ENCODE measurements around the gene RBM33. TPM values are rescaled to one million over a fixed set of nuclear protein-coding genes. Genes with fewer than 3 reads are reported as not detected.

Gene RBM33
- total RNA-seq, 2 experiments from 2014 or later, result 69.8 to 74.6 TPM

DNA sequence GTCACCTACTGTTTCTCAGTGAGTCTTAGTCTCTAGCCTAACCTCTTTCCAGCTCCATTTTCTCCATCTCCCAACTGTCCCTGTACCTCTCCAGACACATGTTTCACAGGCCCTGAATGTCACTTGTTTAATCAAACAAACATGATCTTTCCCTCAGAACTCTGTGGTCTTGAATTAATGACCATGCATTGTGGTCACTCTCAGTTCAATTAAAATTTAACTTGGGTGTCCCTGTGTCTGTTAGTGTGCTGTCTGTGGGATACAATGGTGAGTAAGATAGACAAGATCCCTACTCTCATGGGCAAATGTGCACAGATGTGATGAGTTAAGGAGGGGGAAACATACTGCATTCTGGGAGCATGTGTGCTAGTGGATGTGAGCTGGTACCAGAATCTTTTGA, 65.0 kb downstream of the RBM33 start:
- no peak for DNase-seq
- H3K36me3 Mint-ChIP-seq, result peaks cover 33% of the 10 kb centered on the region
- no peaks in the 10 kb centered on the region for H3K9me3 Mint-ChIP-seq
- no peak overlapping the region for H3K27ac Mint-ChIP-seq
- H3K4me1 Mint-ChIP-seq, result peaks cover 24% of the 10 kb centered on the region
- H3K4me3 Mint-ChIP-seq, result no peak overlapping the region
- H3K27me3 Mint-ChIP-seq, result no peaks in the 10 kb centered on the region

DNA sequence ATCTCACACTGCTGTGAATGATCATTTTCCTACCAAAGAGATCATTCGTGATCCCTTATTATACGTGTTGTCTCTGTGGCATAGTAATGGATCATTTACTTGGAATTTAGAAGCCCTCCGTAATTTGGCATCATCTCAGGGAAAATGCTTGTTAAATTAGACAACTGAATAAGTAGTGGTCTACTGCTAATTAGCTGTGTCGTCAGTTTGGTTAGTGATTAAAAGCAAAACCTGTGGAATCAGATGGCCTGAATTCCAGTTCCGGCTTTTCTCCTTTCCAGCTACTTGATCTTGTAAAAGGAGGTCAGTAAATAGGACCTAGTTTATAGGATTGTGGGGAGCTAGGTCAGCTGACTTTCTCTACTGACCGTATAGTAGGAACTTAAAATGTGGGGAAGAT, 65.6 kb downstream of the RBM33 start:
- H3K36me3 Mint-ChIP-seq, result peaks cover 35% of the 10 kb centered on the region
- H3K4me3 Mint-ChIP-seq, result no peak overlapping the region
- H3K27ac Mint-ChIP-seq, result no peak overlapping the region
- H3K27me3 Mint-ChIP-seq, result no peaks in the 10 kb centered on the region
- peaks cover 26% of the 10 kb centered on the region for H3K4me1 Mint-ChIP-seq
- DNase-seq, result no peak
- H3K9me3 Mint-ChIP-seq, result no peaks in the 10 kb centered on the region

DNA sequence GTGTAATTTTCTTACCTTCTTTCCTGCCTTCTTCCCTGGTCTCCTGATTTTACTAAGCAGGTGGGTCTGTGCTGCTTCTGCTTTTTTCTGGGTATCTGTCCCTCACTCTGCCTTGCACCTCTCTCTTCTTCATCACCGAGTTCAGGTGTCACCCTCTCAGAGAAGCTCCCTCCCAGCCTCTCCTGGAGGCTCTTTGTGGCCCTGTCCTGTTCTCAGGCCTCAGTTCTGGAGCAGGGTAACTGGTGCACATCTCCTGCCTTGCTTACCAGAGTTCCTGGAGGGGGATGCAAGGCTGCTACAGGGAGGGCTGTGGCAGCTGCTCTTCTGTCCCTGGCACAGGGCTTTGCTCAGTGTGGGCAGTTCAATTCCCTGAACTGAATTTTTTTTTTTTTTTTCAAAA, 66.1 kb downstream of the RBM33 start:
- DNase-seq, result no peak
- peaks cover 36% of the 10 kb centered on the region for H3K36me3 Mint-ChIP-seq
- no peak overlapping the region for H3K4me3 Mint-ChIP-seq
- no peaks in the 10 kb centered on the region for H3K27me3 Mint-ChIP-seq
- H3K4me1 Mint-ChIP-seq, result peaks cover 26% of the 10 kb centered on the region
- no peak overlapping the region for H3K27ac Mint-ChIP-seq
- no peaks in the 10 kb centered on the region for H3K9me3 Mint-ChIP-seq

DNA sequence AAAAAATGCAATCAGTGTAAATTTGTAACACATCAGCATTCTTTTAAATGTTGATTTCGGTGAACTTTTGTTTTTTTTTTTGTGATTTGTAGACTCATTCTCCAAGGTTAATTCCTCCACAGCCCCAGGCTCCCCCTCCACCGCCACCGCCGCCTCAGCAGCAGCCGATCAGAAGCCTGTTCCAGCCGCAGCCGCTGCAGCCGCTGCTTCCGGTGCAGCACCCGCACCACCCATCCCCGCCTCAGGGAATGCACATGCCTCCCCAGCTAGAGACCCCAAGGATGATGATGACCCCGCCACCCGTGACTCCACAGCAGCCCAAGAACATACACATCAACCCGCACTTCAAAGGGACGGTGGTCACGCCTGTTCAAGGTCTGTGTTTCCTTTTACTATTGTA, 66.6 kb downstream of the RBM33 start:
- Mint-ChIP-seq H3K9me3 (no peaks in the 10 kb centered on the region), H3K27me3 (no peaks in the 10 kb centered on the region), H3K36me3 (peaks cover 36% of the 10 kb centered on the region), H3K27ac (no peak overlapping the region), H3K4me3 (no peak overlapping the region), H3K4me1 (peaks cover 26% of the 10 kb centered on the region)
- DNase-seq, result no peak

DNA sequence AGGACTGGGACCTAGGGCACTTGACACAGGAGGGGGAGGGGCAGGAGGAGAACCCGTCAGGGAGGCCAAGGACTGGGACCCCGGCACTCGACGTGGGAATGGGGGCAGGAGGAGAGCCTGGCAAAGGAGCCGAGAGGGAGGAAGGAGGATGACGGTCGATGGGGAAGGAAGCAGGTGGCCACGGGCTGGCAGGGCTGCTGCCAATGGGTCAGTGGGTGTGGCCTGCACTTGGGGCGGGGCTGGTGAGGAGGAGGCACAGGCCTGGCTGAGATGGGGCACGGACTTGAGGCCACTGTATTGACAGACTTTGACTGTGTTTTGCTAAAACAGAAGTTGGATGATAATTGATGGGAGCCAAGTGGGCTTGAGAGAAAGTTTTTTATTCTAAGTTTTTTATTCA, 68.9 kb downstream of the RBM33 start:
- H3K27ac Mint-ChIP-seq, result peak overlapping the region; percentile 14
- no peaks in the 10 kb centered on the region for H3K9me3 Mint-ChIP-seq
- H3K4me1 Mint-ChIP-seq, result peaks cover 36% of the 10 kb centered on the region
- no peaks in the 10 kb centered on the region for H3K27me3 Mint-ChIP-seq
- H3K4me3 Mint-ChIP-seq, result no peak overlapping the region
- H3K36me3 Mint-ChIP-seq, result peaks cover 33% of the 10 kb centered on the region
- no peak for DNase-seq

DNA sequence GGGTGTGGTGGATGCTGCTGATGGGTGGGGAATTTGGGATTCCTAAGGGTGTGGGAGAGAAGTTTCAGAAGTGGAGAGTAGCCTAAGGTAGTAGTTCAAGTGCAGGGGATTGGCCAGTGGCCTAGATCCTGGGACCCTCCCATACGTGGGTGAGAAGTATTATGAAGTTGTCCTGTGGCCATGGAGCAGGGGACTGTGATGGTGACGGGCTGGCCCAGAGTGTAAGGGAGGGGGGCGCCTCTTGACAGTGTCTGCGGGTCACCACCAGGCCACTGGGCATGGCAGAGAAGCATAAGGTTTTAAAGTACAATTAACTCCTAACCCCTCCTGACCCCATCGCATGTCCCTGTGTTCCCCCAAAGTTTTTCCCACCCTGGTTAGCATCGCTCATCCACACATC, 70.2 kb downstream of the RBM33 start:
- H3K4me1 Mint-ChIP-seq, result peaks cover 38% of the 10 kb centered on the region
- no peak overlapping the region for H3K27ac Mint-ChIP-seq
- no peak for DNase-seq
- H3K4me3 Mint-ChIP-seq, result no peak overlapping the region
- peaks cover 35% of the 10 kb centered on the region for H3K36me3 Mint-ChIP-seq
- no peaks in the 10 kb centered on the region for H3K9me3 Mint-ChIP-seq
- H3K27me3 Mint-ChIP-seq, result no peaks in the 10 kb centered on the region

DNA sequence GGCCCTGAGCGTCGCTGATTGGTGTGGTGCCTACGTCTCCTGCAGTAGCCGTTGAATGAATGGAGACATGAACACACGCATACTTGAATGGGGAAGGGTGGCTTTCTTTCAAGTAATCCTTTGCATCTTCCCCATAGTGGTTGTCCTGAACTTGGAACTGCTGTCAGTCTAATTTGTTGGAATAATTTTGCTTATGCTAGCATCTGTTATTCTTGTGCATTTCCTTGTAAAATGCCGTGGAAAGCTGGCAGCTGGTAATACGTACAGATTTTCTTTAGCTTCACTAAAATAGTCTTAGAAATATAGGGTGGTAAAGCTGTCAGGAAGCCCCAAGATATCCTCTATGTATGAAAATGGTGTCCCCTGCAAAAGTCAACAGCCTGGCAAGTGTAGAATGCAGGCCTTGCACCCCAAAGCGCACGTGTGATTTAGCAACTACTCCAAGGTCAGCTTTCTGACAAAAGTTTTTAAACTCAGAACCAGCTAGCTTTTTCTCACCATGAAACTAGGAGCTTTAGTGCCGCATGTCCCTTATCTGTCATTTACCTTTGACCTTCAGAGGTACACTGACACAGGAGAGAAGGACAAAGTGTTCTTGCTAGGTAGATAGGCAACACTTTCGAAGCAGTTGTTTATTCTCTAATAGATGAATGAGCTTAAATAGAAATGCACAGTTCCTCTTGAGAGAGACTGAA, 70.8 kb downstream of the RBM33 start:
- peaks cover 38% of the 10 kb centered on the region for H3K4me1 Mint-ChIP-seq
- no peaks in the 10 kb centered on the region for H3K9me3 Mint-ChIP-seq
- peaks cover 35% of the 10 kb centered on the region for H3K36me3 Mint-ChIP-seq
- no peak overlapping the region for H3K27ac Mint-ChIP-seq
- no peak for DNase-seq
- H3K4me3 Mint-ChIP-seq, result no peak overlapping the region
- H3K27me3 Mint-ChIP-seq, result no peaks in the 10 kb centered on the region

DNA sequence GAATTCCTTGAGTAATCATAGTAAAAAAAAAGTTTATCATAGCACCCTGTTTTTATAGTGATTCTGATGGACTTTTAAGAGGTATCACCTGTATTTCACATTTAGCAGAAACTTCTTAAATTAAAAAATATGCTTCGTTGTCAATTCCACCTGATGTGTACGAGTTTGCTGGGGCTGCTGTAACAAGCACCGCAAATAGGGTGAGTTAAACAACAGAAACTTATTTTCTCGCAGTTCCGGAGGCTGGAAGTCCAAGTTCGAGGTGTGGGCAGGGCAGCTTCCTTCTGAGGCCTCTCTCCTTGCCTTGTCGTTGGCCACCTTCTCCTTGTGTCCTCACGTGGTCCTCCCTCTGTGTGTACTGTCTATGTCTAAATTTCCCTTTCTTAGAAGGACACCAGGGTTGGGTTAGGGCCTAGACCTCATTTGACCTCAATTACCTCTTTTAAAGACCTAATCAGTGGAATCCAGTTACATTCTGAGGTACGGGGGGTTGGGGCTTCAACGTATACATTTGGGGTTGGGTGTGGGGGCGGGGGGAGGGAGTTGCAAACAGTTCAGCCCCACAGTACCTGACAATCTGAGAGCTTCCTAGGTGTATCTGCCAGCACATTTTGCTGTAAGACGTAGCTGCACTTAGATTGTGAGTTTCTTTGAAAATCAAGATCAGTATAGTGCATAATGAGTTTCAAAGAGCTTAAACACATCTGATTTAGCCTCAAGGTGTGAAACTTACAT, 72.7 kb downstream of the RBM33 start:
- Mint-ChIP-seq H3K27ac (no peak overlapping the region), H3K36me3 (peaks cover 25% of the 10 kb centered on the region), H3K4me3 (no peak overlapping the region), H3K4me1 (peaks cover 48% of the 10 kb centered on the region), H3K9me3 (no peaks in the 10 kb centered on the region), H3K27me3 (no peaks in the 10 kb centered on the region)
- no peak for DNase-seq

DNA sequence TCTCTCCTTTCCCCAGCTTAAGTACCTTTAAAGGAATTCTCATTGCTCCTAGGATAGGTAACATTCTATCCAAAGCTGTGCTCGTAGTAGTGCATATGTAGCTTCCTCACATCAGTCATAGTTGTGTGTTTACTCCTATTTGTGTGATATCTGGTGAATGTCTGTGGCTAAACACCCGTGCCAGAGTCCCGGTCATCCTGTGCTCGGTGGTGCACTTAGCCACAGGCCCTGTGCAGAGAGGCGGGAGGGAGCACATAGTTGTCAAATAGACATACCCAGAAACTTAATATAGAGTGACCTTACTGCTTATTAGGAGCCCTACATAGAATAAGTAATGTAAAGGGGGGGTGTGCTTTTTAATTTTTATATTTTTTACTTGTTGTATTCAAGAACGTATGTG, 76.6 kb downstream of the RBM33 start:
- H3K4me3 Mint-ChIP-seq, result no peak overlapping the region
- no peaks in the 10 kb centered on the region for H3K9me3 Mint-ChIP-seq
- peaks cover 4% of the 10 kb centered on the region for H3K36me3 Mint-ChIP-seq
- no peaks in the 10 kb centered on the region for H3K27me3 Mint-ChIP-seq
- peaks cover 35% of the 10 kb centered on the region for H3K4me1 Mint-ChIP-seq
- no peak overlapping the region for H3K27ac Mint-ChIP-seq
- DNase-seq, result no peak

DNA sequence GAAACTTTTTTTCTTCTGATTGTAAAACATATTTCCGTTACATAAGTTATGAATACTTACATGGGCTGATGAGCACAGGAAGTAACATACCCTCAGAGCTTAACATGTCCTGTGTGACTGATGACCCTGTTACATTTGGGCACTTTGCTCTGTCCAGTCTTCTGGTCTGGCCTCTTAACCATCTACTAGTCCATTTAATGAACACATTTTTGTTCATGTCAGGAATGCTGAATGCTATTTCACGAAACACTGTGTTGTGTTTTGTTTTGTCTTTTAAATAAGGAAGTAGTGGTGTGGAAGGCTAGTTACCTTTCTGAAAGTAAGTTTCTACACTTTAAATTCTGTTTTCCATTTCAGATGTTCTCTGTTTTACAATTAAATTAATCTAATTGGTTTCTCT, 77.7 kb downstream of the RBM33 start:
- no peaks in the 10 kb centered on the region for H3K27me3 Mint-ChIP-seq
- H3K9me3 Mint-ChIP-seq, result no peaks in the 10 kb centered on the region
- no peak for DNase-seq
- H3K4me1 Mint-ChIP-seq, result peaks cover 29% of the 10 kb centered on the region
- H3K4me3 Mint-ChIP-seq, result no peak overlapping the region
- H3K27ac Mint-ChIP-seq, result peak overlapping the region; percentile 65
- H3K36me3 Mint-ChIP-seq, result peaks cover 4% of the 10 kb centered on the region

DNA sequence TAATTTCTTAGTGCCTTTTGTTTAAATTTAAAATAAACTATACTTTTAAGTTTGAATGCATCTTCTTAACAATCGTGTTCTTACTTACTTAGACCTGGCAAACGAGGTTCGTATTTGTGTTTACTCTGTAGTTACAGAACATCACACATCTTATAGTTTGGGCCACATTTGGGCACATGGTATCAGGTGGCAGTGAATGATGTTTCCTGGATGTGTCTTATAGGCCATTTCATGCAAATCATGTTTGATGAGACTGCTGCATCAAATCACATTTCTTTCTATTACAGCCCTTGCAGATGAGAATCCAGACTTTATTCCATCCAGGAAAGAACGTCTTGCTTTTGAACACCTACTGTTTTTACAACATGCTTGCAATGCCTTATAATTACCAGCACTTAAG, 78.5 kb downstream of the RBM33 start:
- no peak overlapping the region for H3K27ac Mint-ChIP-seq
- H3K9me3 Mint-ChIP-seq, result no peaks in the 10 kb centered on the region
- H3K27me3 Mint-ChIP-seq, result no peaks in the 10 kb centered on the region
- H3K4me3 Mint-ChIP-seq, result no peak overlapping the region
- peaks cover 4% of the 10 kb centered on the region for H3K36me3 Mint-ChIP-seq
- H3K4me1 Mint-ChIP-seq, result peaks cover 24% of the 10 kb centered on the region
- no peak for DNase-seq

DNA sequence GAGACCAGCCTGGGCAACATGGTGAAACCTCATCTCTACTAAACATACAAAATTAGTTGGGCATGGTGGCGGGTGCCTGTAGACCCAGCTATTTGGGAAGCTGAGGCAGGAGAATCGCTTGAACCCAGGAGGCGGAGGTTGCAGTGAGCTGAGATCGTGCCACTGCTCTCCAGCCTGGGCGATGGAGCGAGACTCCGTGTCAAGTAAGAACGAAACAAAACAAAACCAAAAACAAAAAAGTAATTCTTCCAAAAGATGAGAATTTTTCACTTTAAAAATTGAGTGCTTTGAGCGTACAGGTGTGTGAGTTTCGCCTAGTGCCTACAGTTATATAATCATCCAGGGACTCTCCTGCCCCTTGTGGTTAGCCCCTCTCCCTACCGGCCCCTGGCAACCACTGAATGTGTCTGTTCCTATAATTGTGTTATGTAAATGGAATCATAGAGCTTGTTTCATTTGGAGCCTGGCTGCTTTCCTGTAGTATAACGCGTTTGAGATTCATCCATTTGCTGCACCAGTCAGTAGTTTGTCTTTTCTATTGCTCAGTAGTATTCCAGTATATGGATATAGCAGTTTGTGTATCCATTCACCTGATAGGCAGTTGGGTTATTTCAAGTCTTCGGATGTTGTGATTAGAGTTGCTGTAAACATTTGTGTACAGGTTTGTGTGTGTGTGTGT, 80.0 kb downstream of the RBM33 start:
- Mint-ChIP-seq H3K9me3 (no peaks in the 10 kb centered on the region), H3K27me3 (no peaks in the 10 kb centered on the region), H3K4me3 (no peak overlapping the region), H3K36me3 (peaks cover 8% of the 10 kb centered on the region), H3K4me1 (peaks cover 25% of the 10 kb centered on the region), H3K27ac (peak overlapping the region; percentile 4)
- DNase-seq, result no peak

DNA sequence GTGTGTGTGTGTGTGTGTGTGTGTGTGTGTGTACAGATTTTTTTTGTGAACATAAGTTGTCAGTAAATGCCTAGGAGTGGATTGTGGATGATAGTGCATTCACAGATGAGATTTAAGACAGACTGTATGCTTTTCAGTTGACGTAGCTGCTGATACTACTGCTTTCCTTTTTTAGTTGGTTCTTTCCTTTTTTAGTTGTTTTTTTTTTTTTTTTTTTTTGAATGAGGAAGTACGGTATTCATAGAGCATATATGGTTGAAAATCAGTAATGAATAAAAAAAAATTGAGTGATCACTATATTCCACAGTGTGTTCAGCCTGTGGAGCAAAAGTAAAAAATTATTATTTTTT, 80.5 kb downstream of the RBM33 start:
- H3K4me1 Mint-ChIP-seq, result peaks cover 29% of the 10 kb centered on the region

DNA sequence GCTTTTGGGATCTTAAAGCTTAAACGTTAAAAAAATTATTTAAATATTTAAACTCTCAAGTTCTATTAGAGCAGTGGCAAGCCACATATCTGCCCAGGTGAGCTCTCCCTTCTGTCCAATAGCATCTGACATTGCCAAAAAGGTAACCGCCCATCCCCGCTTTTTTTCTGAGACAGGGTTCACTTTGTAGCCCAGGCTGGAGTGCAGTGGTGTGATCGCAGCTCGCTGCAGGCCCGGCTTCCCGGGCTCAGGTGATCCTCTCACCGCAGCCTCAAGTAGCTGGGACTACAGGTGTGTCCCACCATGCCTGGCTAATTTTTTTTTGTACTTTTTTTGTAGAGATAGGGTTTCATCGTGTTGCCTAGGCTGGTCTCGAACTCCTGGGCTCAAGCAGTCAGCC, 83.2 kb downstream of the RBM33 start:
- no peak overlapping the region for H3K4me3 Mint-ChIP-seq

More for the DNA sequence above, 80.5 kb downstream of the RBM33 start:
- no peak for DNase-seq
- H3K27ac Mint-ChIP-seq, result no peak overlapping the region
- H3K9me3 Mint-ChIP-seq, result no peaks in the 10 kb centered on the region
- peaks cover 11% of the 10 kb centered on the region for H3K36me3 Mint-ChIP-seq
- no peak overlapping the region for H3K4me3 Mint-ChIP-seq
- H3K27me3 Mint-ChIP-seq, result no peaks in the 10 kb centered on the region

DNA sequence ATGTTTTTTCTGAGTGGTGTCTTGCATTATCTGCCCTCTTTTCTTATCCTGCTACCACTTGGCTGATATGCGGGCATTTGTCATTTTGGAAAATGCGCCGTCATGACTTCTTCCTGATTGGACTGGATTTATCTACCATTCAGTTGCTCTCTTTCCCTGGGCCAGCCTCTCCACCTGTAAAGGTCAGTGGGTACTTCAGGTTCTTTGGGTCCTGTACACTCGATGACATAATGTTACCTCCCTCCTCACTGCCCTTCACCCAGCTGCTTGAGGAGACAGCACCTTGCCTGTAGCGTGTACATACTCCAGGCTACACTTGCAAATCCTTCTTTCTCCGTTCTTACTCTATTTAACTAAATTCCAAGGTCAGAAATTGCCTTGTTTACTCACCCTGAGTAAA, 83.7 kb downstream of the RBM33 start:
- peaks cover 35% of the 10 kb centered on the region for H3K4me1 Mint-ChIP-seq
- no peak overlapping the region for H3K4me3 Mint-ChIP-seq
- no peaks in the 10 kb centered on the region for H3K27me3 Mint-ChIP-seq
- H3K9me3 Mint-ChIP-seq, result no peaks in the 10 kb centered on the region
- no peak overlapping the region for H3K27ac Mint-ChIP-seq
- no peak for DNase-seq
- peaks cover 18% of the 10 kb centered on the region for H3K36me3 Mint-ChIP-seq

More for the DNA sequence above, 83.2 kb downstream of the RBM33 start:
- Mint-ChIP-seq H3K9me3 (no peaks in the 10 kb centered on the region), H3K27me3 (no peaks in the 10 kb centered on the region), H3K4me1 (peaks cover 31% of the 10 kb centered on the region), H3K36me3 (peaks cover 16% of the 10 kb centered on the region), H3K27ac (no peak overlapping the region)
- no peak for DNase-seq
